ENCODE measurements around the gene SCN2B. TPM values are rescaled to one million over a fixed set of nuclear protein-coding genes. Genes with fewer than 3 reads are reported as not detected.

The SCN2B gene
- total RNA-seq, 3 donors from 2014 or later, result 0.23 to 3.7 (median 0.34) TPM

DNA sequence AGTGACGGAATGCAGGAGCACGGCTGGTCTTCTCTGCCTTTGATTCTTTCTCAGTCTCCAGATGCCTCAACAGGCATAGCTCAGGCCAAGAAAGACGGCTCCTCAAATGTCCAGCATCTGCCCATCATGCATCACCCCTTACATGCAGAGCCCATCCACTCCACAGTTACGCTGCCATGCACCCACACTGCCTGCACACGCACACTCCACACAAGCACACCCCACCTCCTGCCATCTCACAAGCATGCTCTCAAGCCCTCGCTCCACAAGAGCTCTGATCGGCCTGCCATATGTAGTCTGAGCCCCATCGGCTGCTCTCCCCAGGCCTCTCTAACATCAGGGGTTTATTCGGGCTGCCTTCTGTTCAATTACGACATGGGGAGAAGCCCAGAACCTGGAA, 42.6 kb downstream of the SCN2B start:
- TF ChIP-seq, protein P1, sequence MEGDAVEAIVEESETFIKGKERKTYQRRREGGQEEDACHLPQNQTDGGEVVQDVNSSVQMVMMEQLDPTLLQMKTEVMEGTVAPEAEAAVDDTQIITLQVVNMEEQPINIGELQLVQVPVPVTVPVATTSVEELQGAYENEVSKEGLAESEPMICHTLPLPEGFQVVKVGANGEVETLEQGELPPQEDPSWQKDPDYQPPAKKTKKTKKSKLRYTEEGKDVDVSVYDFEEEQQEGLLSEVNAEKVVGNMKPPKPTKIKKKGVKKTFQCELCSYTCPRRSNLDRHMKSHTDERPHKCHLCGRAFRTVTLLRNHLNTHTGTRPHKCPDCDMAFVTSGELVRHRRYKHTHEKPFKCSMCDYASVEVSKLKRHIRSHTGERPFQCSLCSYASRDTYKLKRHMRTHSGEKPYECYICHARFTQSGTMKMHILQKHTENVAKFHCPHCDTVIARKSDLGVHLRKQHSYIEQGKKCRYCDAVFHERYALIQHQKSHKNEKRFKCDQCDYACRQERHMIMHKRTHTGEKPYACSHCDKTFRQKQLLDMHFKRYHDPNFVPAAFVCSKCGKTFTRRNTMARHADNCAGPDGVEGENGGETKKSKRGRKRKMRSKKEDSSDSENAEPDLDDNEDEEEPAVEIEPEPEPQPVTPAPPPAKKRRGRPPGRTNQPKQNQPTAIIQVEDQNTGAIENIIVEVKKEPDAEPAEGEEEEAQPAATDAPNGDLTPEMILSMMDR (IDR thresholded peaks at IDR 0.05), result no peak
- Histone ChIP-seq H3K4me3 (no peak overlapping the region), H3K4me1 (ENCODE audit: low read depth) (no peaks in the 10 kb centered on the region), H3K36me3 (ENCODE audit: low read depth) (no peaks in the 10 kb centered on the region), H3K9me3 (no peaks in the 10 kb centered on the region)
- no peak for ATAC-seq
- no peak for DNase-seq
- intact Hi-C loops (cut with DNase I, micrococcal nuclease), result no loop called here

DNA sequence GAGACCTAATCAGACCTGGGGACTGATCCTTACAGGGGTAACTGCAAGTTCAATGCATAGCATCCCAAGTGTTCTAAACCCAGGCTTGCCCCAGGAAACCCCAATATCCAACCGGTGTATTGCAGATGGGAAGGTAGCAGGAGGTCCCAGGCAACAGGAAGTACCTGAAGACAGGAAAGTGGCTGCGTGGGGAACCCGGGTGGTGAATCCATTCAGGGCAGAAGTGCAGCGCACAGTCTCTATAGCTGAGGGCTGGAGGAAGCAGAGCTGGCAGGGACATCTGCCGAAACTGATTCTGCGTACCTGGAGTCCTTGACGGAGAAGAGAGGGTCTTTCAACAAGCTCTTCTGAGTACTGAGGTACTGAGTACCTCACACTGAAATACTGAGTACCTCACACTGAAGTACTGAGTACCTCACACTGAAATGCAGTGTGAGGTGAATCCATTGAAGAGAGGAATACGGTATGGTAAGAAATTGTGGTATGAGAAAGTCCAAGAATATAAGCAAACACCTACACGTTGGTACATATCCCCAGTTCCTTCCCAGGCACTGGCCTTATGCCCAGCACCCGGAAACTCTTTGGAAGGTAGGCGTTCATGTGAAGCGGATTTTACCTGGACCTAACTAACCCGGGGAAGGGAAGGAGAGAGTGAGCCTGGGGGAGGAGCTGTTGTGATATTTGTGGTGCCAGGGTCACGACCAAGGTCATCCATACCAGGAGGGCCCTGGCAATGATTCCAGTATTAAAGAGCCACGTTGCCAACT, 43.9 kb downstream of the SCN2B start:
- H3K9me3 ChIP-seq, result no peaks in the 10 kb centered on the region
- ATAC-seq (no peak), DNase-seq (no peak)
- intact Hi-C loops (cut with DNase I, micrococcal nuclease), result no loop called here
- H3K4me1 ChIP-seq (ENCODE audit: low read depth), result no peaks in the 10 kb centered on the region
- TF ChIP-seq, protein P1 (IDR thresholded peaks at IDR 0.05), result no peak
- H3K4me3 ChIP-seq, result no peak overlapping the region
- no peaks in the 10 kb centered on the region for H3K36me3 ChIP-seq (ENCODE audit: low read depth)

DNA sequence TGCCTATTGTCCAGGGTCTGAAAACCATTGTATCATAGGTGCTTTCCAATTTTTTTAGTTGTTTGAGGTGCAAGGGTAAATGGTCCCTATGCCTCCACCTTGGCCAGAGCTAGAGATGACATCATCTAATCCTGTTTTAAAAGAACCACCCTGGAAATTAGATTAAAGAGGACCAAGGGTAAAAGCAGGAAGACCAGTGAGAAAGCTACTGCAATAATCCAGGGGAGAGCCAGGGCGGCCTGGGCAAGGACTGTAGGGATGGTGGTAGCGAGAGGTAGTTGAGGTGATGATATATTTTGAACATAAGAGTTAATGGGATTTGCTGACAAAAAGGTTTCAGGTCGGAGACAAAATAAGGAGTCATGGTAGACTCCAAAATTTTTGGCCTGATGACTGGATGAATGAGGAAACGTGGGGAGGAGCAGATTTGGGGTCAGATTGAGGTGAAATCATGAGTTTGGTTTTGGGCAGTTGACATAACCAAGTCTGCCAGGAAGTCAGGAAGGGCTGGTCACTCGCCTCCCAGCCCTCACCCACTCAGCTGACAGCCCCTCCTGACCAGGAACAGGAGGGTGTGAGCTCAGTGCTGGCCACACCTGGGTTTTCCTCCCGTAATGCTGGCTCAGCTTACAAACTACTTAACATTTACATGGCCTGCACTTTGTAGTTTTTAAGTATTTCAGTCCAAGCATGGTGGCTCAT, 46.8 kb downstream of the SCN2B start:
- Histone ChIP-seq H3K4me1 (ENCODE audit: low read depth) (no peaks in the 10 kb centered on the region), H3K36me3 (ENCODE audit: low read depth) (no peaks in the 10 kb centered on the region), H3K4me3 (no peak overlapping the region), H3K9me3 (no peaks in the 10 kb centered on the region)
- DNase-seq (no peak), ATAC-seq (peak; percentile 19)
- TF ChIP-seq, protein P1 (IDR thresholded peaks at IDR 0.05), result no peak
- intact Hi-C loops (cut with DNase I, micrococcal nuclease), result no loop called here

DNA sequence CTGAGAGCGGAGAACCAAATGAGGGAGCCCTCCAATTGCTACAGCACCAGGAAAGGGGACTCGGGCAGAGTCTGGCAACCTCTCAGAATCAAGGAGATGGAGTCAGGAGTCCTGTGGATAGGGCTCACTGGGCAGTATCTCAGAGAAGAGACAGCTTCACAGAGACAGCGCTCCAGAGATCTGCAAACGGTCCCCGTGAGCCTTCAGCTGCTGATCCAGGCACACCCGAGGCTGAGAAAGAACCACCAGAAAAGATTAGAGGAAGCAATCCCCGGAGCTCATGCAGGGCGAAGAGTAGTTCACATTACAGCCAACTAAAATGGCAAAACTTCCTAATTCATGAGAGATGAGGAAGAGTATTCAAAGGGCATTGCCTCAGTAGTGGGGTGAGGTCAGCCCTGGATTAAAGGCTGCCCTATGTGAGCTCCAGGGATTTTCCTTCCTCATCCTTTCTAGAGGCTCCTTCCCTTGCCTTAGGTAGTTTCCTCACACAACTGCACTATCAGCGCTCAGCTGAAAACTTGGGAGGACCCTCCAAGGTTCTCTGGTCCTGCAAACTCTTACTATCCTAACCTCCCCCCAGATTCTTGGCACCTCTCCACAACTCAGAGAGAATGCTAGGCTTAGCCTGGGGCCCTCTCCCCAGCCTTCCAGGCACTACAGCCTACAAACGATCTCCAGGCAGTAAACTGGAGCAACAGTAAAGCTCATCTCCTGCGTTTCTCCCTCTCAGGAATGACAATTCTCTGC, 47.5 kb downstream of the SCN2B start:
- DNase-seq (no peak), ATAC-seq (no peak)
- intact Hi-C loops (cut with DNase I, micrococcal nuclease), result no loop called here
- Histone ChIP-seq H3K36me3 (ENCODE audit: low read depth) (no peaks in the 10 kb centered on the region), H3K4me1 (ENCODE audit: low read depth) (no peaks in the 10 kb centered on the region), H3K4me3 (no peak overlapping the region), H3K9me3 (no peaks in the 10 kb centered on the region)
- TF ChIP-seq, protein P1 (IDR thresholded peaks at IDR 0.05), result no peak

DNA sequence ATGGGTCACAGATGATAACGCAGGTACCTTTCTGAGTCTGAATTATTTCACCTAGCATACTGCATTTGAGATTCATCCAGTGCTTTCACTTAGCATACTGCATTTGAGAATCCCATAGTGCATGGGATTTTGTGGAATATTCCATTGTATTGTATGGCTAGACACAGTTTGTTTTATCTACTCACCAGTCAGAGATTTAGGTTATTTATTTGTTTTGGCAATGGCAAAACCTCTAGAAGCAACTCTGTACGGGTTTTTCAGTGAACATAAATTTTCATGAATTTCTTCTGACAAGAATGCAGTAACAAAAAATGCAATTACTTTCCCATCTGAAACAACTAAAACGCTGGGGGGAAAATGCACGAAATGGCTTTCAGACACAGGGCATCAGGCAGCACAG, 48.1 kb downstream of the SCN2B start:
- intact Hi-C loops (cut with DNase I, micrococcal nuclease), result no loop called here
- no peak for DNase-seq

More for the DNA sequence above, 48.1 kb downstream of the SCN2B start:
- Histone ChIP-seq H3K9me3 (no peaks in the 10 kb centered on the region), H3K4me1 (ENCODE audit: low read depth) (no peaks in the 10 kb centered on the region), H3K4me3 (no peak overlapping the region), H3K36me3 (ENCODE audit: low read depth) (no peaks in the 10 kb centered on the region)
- ATAC-seq, result no peak
- TF ChIP-seq, protein P1 (IDR thresholded peaks at IDR 0.05), result no peak

Measured in mucosa of descending colon (tissue), 3 donors.